Cardiac muscle cell (in vitro differentiated cells and primary cell): ENCODE data around the gene NACAD. TPM values are rescaled to one million over a fixed set of nuclear protein-coding genes. Genes with fewer than 3 reads are reported as not detected.

Experiments
- DNase-seq, 2 donors: peaks; one replicate each; pipeline versions ENCODE4 v3.0.0 to v3.0.0-alpha.2; 2010 to 2017; ENCODE audit warnings: low read depth in 1 of 2, low spot score in 1 of 2
- H3K27ac ChIP-seq: fragments of 200-600 bp; sonication (generic); 2 replicates; pipeline ENCODE4 v1.5.1; 2016
- H3K27me3 ChIP-seq: fragments of 200-600 bp; sonication (generic); 2 replicates; pipeline ENCODE4 v1.6.0; 2016; ENCODE audit warnings: control low read depth
- H3K36me3 ChIP-seq: fragments of 200-600 bp; sonication (generic); 2 replicates; pipeline ENCODE4 v1.5.1; 2016; ENCODE audit warnings: control low read depth
- H3K4me1 ChIP-seq: fragments of 200-600 bp; sonication (generic); 2 replicates; pipeline ENCODE4 v1.8.1; 2017; ENCODE audit warnings: low read depth, mild to moderate bottlenecking, mixed run types
- H3K4me3 ChIP-seq: fragments of 200-600 bp; sonication (generic); 2 replicates; pipeline ENCODE4 v1.5.1; 2016; ENCODE audit warnings: mild to moderate bottlenecking
- H3K9me3 ChIP-seq: fragments of 200-600 bp; sonication (generic); 2 replicates; pipeline ENCODE4 v1.5.1; 2017; ENCODE audit warnings: low read depth, mild to moderate bottlenecking, control low read depth
- CTCF ChIP-seq: IDR thresholded peaks from 2 replicates; pipeline ENCODE4 v1.5.1; 2012; ENCODE audit warnings: low read depth, mild to moderate bottlenecking, low read length
- polyA plus RNA-seq: library from polyadenylated mRNA; unstranded; fragments of >200 nt; fragmentation: Nextera tagmentation; extraction: Ambion mirVana; gene quantifications from 2 replicates; pipeline ENCODE4 v1.2.1, GENCODE V29; 2016
- total RNA-seq: library from RNA; depleted of rRNA; stranded (reverse); fragments of >200 nt; gene quantifications from 2 replicates; pipeline ENCODE4 v1.2.3, GENCODE V29; 2016

Gene NACAD
- total and polyA plus RNA-seq, 2 experiments from 2014 or later: 1.3 to 2.1 TPM

- H3K4me3 ChIP-seq: no peak overlapping the region
- no peak overlapping the region for H3K27ac ChIP-seq
- H3K27me3 ChIP-seq: no peaks in the 10 kb centered on the region
- H3K9me3 ChIP-seq: no peaks in the 10 kb centered on the region
- H3K36me3 ChIP-seq: no peaks in the 10 kb centered on the region
- no peak for DNase-seq
- H3K4me1 ChIP-seq: no peaks in the 10 kb centered on the region
- TF ChIP-seq CTCF: no peak
These were observed 34.3 kb downstream of the NACAD start for GRCh38 chr7:45054442-45054841.

GRCh38 chr7:45053941-45054340 lies 34.8 kb downstream of the NACAD start:
- Histone ChIP-seq H3K4me1 (no peaks in the 10 kb centered on the region), H3K9me3 (no peaks in the 10 kb centered on the region), H3K36me3 (no peaks in the 10 kb centered on the region), H3K27ac (no peak overlapping the region), H3K27me3 (no peaks in the 10 kb centered on the region), H3K4me3 (no peak overlapping the region)
- DNase-seq: no peak
- TF ChIP-seq CTCF: no peak

- TF ChIP-seq CTCF: no peak
- no peaks in the 10 kb centered on the region for H3K4me1 ChIP-seq
- no peaks in the 10 kb centered on the region for H3K36me3 ChIP-seq
- no peak for DNase-seq
- no peak overlapping the region for H3K4me3 ChIP-seq
- no peak overlapping the region for H3K27ac ChIP-seq
- H3K9me3 ChIP-seq: no peaks in the 10 kb centered on the region
- H3K27me3 ChIP-seq: no peaks in the 10 kb centered on the region
These were observed 35.4 kb downstream of the NACAD start for GRCh38 chr7:45053401-45053800.

- Histone ChIP-seq H3K4me3 (no peak overlapping the region), H3K27me3 (no peaks in the 10 kb centered on the region), H3K9me3 (no peaks in the 10 kb centered on the region), H3K4me1 (no peaks in the 10 kb centered on the region), H3K36me3 (no peaks in the 10 kb centered on the region), H3K27ac (no peak overlapping the region)
- DNase-seq: no peak
- no peak for TF ChIP-seq CTCF
These were observed 36.8 kb downstream of the NACAD start for GRCh38 chr7:45052011-45052410.

- Histone ChIP-seq H3K9me3 (no peaks in the 10 kb centered on the region), H3K4me1 (no peaks in the 10 kb centered on the region), H3K36me3 (peaks cover 4% of the 10 kb centered on the region), H3K27me3 (no peaks in the 10 kb centered on the region), H3K4me3 (no peak overlapping the region), H3K27ac (no peak overlapping the region)
- no peak for DNase-seq
- no peak for TF ChIP-seq CTCF
These were observed 38.6 kb downstream of the NACAD start for GRCh38 chr7:45050198-45050597.

GRCh38 chr7:45048748-45049147 lies 40.0 kb downstream of the NACAD start:
- H3K36me3 ChIP-seq: peaks cover 4% of the 10 kb centered on the region
- H3K4me1 ChIP-seq: no peaks in the 10 kb centered on the region
- TF ChIP-seq CTCF: no peak

More at GRCh38 chr7:45048748-45049147, 40.0 kb downstream of the NACAD start:
- no peak overlapping the region for H3K4me3 ChIP-seq
- H3K27ac ChIP-seq: no peak overlapping the region
- H3K9me3 ChIP-seq: no peaks in the 10 kb centered on the region
- no peaks in the 10 kb centered on the region for H3K27me3 ChIP-seq
- DNase-seq: no peak
